ENCODE measurements around the gene CRELD1. TPM values are rescaled to one million over a fixed set of nuclear protein-coding genes. Genes with fewer than 3 reads are reported as not detected.

Gene CRELD1
- total RNA-seq, 1 donor from 2014 or later: 44.3 TPM

- Mint-ChIP-seq H3K27ac (peak overlapping the region; percentile 69), H3K4me3 (peak overlapping the region; percentile 87), H3K36me3 (no peaks in the 10 kb centered on the region), H3K9me3 (no peaks in the 10 kb centered on the region), H3K27me3 (no peaks in the 10 kb centered on the region), H3K4me1 (ENCODE audit: unreplicated experiment) (peaks cover 5% of the 10 kb centered on the region)
- peak; percentile 91 for DNase-seq (ENCODE audit: extremely low spot score, unreplicated experiment)
- TF ChIP-seq, protein P1, sequence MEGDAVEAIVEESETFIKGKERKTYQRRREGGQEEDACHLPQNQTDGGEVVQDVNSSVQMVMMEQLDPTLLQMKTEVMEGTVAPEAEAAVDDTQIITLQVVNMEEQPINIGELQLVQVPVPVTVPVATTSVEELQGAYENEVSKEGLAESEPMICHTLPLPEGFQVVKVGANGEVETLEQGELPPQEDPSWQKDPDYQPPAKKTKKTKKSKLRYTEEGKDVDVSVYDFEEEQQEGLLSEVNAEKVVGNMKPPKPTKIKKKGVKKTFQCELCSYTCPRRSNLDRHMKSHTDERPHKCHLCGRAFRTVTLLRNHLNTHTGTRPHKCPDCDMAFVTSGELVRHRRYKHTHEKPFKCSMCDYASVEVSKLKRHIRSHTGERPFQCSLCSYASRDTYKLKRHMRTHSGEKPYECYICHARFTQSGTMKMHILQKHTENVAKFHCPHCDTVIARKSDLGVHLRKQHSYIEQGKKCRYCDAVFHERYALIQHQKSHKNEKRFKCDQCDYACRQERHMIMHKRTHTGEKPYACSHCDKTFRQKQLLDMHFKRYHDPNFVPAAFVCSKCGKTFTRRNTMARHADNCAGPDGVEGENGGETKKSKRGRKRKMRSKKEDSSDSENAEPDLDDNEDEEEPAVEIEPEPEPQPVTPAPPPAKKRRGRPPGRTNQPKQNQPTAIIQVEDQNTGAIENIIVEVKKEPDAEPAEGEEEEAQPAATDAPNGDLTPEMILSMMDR (conservative IDR thresholded peaks at IDR 0.05): peak; percentile 73
Measured at GRCh38 chr3:9946112-9947024, 12.7 kb downstream of the CRELD1 start.

- H3K36me3 Mint-ChIP-seq: no peaks in the 10 kb centered on the region
- TF ChIP-seq, protein P1 (conservative IDR thresholded peaks at IDR 0.05): peak; percentile 67
- peaks cover 5% of the 10 kb centered on the region for H3K4me1 Mint-ChIP-seq (ENCODE audit: unreplicated experiment)
- H3K4me3 Mint-ChIP-seq: peak overlapping the region; percentile 87
- no peak overlapping the region for H3K27ac Mint-ChIP-seq
- no peaks in the 10 kb centered on the region for H3K9me3 Mint-ChIP-seq
- no peaks in the 10 kb centered on the region for H3K27me3 Mint-ChIP-seq
- no peak for DNase-seq (ENCODE audit: extremely low spot score, unreplicated experiment)
Measured at GRCh38 chr3:9947025-9947995, 13.7 kb downstream of the CRELD1 start.

GRCh38 chr3:9948586-9948985, 15.0 kb downstream of the CRELD1 start:
- Mint-ChIP-seq H3K27ac (no peak overlapping the region), H3K9me3 (no peaks in the 10 kb centered on the region), H3K4me3 (no peak overlapping the region), H3K4me1 (ENCODE audit: unreplicated experiment) (peaks cover 5% of the 10 kb centered on the region), H3K36me3 (no peaks in the 10 kb centered on the region), H3K27me3 (no peaks in the 10 kb centered on the region)
- no peak for DNase-seq (ENCODE audit: extremely low spot score, unreplicated experiment)
- TF ChIP-seq, protein P1 (conservative IDR thresholded peaks at IDR 0.05): no peak

DNA sequence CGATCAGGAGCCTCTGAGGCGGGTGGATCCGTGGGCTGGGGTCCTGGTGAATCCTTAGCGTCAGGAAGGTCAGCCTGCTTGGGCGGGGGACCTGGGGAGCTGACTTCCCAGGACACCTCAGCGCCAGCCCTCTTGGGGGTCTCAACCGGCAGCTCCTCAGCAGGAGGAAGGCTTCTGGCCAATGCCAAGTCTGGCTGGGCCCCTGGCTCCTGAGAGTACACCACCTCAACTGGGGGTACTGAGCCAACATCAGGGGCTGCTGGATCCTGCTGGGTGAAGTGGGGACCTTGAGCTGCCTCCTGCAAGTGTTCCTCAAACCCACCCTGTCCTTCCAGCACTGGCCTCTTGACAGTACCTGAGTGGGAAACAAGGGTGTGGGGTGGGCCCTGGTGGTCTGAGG, 15.5 kb downstream of the CRELD1 start:
- Mint-ChIP-seq H3K27me3 (no peaks in the 10 kb centered on the region), H3K4me1 (ENCODE audit: unreplicated experiment) (peaks cover 5% of the 10 kb centered on the region), H3K9me3 (no peaks in the 10 kb centered on the region), H3K27ac (no peak overlapping the region), H3K4me3 (no peak overlapping the region), H3K36me3 (no peaks in the 10 kb centered on the region)
- no peak for DNase-seq (ENCODE audit: extremely low spot score, unreplicated experiment)
- TF ChIP-seq, protein P1 (conservative IDR thresholded peaks at IDR 0.05): no peak

- DNase-seq (ENCODE audit: extremely low spot score, unreplicated experiment): no peak
- peak overlapping the region; percentile 92 for H3K27ac Mint-ChIP-seq
- peaks cover 9% of the 10 kb centered on the region for H3K4me1 Mint-ChIP-seq (ENCODE audit: unreplicated experiment)
- peak overlapping the region; percentile 67 for H3K4me3 Mint-ChIP-seq
- no peaks in the 10 kb centered on the region for H3K27me3 Mint-ChIP-seq
- H3K9me3 Mint-ChIP-seq: no peaks in the 10 kb centered on the region
- H3K36me3 Mint-ChIP-seq: no peaks in the 10 kb centered on the region
- TF ChIP-seq, protein P1 (conservative IDR thresholded peaks at IDR 0.05): no peak
Measured at GRCh38 chr3:9949626-9950025, 16.0 kb downstream of the CRELD1 start.

Measured in type B pancreatic cell (in vitro differentiated cells).